ENCODE measurements around the gene GGA1.
"Not testable (repeated sequence)": the region's sequence is repeated elsewhere in the genome, so short reads cannot be mapped to it uniquely, and the experiment has no call there.

Gene GGA1

DNA sequence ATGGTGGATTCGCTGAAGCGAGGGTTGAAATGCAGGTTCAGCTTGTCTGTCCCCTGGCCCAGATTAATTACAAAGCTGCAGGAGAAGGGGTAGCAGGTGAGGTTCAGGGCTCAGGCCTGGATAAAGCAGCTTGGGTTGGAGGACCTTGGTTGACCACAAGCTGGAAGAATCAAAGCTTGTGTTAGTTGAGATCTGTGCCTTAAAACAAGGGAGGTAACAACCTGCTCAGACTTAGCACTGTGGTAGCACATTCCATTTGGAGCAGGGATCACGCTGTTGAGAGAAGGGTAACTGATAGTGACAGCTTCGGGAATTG is 38.0 kb upstream of the GGA1 start:
- no peak for DNase-seq (ENCODE audit: low read depth, low spot score)

DNA sequence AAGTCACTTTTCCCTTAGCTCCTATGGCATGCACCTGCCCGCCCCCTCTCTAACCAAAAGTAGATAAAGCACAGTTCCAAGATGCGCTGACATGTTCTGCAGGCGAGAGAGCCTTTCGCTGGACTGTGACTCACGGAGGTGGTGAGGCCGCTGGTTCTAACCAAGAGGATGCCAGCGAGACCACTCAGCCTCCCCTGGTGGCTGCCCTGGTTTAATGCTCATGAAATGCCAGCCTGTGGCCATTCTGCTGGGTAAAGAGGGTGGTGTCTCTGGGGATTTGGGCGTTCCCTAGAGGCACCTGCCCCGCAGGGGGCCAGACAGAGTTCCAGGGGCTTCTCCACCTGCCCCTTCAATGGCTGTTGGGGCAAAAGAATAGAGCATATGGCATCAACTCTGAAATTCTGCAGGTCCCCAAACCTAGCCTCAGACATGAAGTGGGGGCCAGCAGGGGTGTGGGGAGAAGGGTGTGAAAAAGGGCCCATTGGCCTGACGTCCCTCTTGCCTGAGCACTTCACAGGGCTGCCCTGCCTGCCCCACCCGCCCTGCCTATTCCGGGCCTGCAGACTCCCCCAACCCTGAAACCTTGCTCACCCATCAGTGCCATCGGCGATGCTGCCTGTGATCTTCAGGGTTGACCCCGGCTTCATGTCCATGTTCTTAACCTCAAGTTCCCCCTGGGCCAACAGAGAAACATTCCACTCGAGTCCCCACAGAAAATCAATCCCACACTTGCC is 37.2 kb upstream of the GGA1 start:
- no peak for DNase-seq (ENCODE audit: low read depth, low spot score)

DNA sequence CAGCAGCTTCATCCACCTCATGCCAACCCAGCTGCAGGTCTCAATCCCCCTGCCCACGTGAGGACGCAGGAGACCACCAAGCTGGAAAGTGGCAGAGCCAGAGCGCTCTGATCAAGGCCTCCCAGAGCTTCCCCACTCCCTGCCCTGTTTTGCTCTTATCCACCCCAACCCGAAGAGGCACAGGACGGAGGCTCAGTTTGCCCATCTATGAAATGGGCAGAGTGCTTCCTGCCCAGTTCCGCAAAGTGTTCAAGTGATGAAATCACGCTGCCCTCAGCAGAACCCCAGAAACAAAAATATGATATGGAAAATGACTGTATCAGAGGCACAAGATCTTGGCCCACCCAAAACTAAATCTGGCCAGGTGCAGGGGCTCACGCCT is 36.7 kb upstream of the GGA1 start:
- DNase-seq (ENCODE audit: low read depth, low spot score), result no peak

DNA sequence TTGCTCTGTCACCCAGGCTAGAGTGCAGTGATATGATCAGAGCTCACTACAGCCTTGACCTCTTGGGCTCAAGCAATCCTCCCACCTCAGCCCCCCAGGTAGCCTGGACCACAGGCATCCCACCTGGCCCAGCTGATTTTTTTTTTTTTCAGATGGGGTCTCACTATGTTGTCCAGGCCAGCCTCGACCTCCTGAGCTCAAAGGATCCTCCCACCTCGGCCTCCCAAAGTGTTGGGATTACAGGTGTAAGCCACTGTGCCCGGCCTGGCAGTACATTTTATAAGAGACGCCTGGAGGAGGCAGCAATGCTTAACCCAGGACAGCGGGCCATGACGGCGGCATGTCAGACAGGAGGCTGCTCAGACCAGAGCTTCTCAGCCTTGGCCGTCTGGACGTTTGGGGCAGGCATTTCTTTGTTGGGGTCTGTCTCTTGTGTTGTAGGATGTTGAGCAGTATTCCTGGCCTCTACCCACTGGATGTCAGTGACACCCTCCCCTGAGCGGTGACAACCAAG is 33.1 kb upstream of the GGA1 start:
- DNase-seq (ENCODE audit: low read depth, low spot score), result no peak

DNA sequence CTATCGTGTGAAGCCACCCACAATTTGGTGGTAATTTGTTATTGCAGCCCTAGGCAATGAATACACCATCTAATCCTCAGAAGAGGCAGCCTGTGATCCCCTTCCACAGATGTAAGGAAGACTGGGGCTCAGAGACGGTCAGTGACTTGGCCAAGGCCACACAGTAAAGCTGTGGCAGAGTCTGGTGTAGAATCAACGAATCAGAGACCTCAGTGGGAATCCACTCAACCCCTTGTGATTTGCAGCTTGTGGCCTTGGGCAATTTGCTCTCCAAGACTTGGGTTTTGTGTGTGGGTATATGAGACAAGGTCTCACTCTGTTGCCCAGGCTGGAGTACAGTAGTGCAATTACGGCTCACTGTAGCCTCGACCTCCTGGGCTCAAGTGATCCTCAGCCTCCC is 30.6 kb upstream of the GGA1 start:
- DNase-seq (ENCODE audit: low read depth, low spot score), result no peak

DNA sequence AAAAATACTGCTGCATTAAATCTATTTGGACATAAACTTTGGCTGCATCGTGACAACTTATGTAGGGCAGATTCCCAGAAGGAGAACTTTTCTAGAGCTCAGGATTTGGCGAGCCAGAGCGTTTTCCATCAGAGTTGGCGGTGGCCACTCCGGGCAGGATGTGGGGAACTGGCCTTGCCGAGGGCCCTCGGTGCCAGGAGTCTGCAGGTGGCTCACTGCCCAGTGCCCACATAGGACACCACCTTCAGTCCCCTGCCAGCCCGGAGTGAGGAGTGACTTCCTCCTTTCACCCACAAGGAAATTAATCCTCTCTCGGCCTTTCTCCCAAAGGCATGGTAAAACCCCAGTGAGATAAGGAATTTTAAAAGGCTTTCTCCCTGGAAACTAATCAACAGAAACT is 27.1 kb upstream of the GGA1 start:
- DNase-seq (ENCODE audit: low read depth, low spot score), result no peak

DNA sequence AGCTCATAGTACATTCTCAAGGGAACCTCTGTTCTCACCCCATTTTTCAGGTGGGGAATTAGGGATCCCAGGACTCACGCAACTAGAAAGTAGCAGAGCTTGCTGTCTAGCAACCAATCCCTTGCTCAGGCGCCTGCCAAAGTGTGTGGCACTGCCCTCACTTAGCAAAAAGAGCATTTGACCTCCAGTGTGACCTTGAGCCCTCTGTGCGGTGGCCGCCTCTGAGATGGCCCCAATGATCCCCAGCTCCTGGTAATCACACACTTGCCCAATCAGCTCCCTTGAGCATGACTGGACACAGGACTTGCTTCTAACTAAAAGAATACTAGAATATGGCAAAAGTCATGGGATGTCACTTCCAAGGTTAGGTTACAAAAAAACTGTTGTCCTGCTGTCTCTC is 26.1 kb upstream of the GGA1 start:
- no peak for DNase-seq (ENCODE audit: low read depth, low spot score)

DNA sequence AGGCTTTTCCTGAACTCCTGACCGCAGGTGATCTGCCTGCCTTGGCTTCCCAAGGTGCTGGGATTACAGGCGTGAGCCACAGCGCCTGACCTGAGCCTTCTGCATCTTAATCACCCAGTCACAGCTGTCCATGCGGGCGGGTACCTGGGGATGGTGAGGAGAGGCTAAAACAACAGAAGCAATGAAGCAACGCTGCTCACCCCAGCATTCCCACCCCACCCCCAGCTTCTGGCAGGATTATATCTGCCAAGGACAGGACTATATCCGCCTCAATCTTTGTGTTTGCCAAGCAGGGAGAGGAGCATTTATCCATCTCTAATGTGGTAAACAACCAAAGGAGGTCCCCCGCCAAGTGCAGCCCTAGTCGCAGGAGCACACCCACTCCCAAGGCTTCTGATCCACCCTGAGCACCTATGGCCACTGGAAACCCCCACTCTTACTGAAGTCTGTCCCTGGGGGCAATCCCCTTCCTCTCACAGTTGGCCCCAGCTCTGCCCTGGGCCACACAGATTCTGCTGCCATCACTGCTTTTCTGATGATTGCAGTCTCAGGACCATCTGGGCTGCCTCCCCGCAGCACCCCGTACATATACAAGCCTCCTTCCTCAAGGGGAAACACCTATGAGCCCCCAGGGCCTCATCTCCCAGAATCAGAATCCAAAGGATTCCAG is 20.0 kb upstream of the GGA1 start:
- DNase-seq (ENCODE audit: low read depth, low spot score), result no peak

DNA sequence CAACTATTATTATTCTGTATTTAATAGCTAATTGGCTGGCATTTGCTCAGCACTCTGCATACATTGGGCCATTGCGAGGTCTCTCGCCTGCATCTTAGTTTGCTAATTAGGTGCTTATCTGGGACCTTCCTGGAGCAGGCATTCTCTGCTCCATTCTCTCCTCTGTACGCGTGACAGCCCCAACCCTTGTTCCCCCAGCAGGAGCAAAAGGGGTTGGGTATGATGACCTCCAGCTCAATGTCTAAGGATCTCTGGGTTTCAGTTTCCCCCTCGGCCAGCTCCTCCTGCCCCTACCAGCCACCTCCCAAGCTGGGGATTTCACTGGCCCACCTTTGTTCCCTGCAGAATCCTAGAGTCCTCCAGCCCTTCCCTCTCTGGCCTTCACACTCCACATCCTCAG is 19.0 kb upstream of the GGA1 start:
- DNase-seq (ENCODE audit: low read depth, low spot score), result no peak

DNA sequence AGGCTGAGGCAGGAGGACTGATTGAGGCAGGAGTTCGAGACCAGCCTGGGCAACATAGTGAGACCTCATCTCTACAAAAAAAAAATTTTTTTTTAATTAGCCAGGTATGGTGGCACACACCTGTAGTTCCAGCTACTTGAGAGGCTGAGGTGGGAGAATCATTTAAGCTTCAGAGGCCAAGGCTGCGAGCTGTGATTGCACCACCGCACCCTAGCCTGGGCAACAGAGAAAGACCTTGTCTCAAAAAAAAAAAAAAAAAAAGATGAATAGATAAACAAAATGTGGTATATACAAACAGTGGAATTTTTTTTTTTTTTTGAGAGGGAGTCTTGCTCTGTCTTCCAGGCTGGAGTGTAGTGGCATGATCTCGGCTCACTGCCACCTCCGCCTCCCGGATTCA is 17.6 kb upstream of the GGA1 start:
- not testable (repeated sequence) for DNase-seq (ENCODE audit: low read depth, low spot score)

DNA sequence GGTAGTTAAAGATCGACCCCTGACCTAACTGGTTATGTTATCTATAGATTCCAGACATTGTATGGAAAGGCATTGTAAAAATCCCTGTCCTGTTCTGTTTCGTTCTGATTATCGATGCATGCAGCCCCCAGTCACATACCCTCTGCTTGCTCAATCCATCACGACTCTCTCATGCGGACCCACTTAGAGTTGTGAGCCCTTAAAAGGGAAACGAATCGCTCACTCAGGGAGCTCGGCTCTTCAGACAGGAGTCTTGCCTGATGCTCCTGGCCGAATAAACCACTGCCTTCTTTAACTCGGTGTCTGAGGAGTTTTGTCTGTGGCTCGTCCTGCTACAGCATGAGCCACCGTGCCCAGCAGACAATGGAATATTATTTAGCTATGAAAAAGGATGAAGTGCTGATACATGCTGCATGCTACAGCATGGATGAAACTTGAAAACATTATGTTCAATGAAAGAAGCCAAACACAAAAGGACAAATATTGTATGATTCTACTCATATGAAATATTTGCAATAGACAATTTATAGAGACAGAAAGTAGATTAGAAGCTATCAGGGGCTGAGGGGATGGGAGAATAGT is 16.7 kb upstream of the GGA1 start:
- DNase-seq (ENCODE audit: low read depth, low spot score), result no peak

DNA sequence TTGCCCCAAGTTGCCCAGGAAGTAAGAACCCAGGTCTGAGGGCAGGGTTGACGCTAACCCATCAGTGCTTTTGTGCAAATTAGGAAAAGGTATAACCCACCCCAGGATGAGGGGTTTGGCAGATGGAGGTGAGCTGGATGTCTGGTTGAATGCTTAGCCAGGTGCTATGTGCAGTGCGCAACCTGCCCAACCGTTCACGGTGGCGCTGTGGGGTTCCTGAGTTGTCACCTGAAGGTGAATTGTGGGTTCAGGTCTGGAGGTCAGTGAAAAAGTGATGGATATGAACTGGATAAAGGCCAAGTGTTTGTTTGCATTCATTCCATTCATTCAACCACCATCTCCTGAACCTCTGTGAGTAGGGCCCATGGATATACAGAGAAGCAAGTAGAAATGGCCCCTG is 14.4 kb upstream of the GGA1 start:
- no peak for DNase-seq (ENCODE audit: low read depth, low spot score)

DNA sequence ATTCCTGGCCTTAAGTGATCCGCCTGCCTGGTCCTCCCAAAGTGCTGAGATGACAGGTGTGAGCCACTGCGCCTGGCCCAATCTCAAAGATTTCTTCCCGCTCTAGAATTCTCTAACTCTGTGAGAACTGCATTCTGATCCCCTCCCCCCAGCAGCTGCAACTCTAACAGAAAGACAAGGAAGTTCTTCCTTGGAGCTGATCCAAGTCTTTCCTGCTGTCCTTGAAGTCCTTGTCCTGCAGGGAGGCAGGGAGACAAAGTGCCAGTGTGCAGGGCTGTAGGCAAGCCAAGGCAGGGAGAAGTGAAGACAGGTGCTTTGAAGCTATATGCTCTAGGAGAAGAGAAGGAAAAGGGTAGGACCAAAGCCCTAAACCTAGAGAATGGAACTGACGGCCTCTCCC is 9.5 kb upstream of the GGA1 start:
- no peak for DNase-seq (ENCODE audit: low read depth, low spot score)

DNA sequence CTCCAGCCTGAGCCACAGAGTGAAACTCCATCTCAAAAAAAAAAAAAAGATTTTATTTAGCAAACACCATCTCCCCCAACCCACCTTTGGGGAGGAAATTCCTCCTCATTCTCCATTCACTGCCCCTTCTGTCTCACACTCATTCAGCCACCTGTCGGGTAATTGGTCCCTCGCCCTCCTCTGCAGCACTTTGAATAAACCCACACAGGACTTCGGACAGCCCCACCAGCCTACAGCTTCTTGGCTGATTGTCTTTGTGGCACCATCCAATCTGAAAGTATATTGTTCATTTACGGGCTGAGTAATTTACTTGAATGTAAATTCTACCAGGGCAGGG is 7.5 kb upstream of the GGA1 start:
- no peak for DNase-seq (ENCODE audit: low read depth, low spot score)

DNA sequence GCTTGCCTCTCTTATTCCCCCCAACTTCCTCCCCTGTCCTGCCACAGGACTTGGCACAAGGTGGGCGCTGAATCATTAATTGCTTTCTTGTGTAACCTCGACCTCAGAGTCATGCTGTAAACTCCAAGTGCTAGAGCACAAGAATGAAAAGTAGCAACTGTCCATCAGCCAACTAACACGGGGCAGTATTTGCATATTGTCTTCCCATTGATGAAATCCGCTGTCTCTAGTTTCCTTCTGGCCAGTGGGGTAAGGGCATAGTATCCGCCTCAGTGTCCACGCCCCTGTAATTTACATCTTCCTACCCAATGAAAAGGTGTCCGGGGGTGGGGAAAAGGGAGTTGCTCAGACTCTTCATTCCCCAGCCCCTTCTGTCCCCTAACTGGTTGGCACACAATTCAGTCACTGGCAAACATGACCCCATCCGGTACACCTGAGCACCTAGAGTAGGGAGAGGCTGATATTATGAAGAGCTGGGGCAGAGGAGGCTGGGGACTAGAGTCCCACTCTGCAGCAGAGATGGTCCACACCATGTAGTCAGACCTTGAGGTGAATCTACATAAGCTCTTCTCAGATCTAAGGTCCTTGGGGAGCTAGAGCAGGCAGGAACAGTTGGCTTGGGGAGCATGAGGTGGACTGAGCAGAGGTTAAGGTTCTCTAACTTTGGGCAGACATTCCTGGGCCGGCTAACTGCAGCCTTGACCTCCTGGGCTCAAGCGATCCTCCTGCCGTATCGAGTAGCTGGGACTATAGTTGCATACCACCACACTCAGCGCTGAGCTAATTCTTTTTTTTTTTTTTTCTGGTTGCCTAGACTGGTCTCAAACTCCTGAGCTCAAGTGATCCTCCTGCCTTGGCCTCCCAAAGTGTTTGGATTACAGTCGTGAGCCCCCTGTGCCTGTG is 6.8 kb upstream of the GGA1 start:
- no peak for DNase-seq (ENCODE audit: low read depth, low spot score)

DNA sequence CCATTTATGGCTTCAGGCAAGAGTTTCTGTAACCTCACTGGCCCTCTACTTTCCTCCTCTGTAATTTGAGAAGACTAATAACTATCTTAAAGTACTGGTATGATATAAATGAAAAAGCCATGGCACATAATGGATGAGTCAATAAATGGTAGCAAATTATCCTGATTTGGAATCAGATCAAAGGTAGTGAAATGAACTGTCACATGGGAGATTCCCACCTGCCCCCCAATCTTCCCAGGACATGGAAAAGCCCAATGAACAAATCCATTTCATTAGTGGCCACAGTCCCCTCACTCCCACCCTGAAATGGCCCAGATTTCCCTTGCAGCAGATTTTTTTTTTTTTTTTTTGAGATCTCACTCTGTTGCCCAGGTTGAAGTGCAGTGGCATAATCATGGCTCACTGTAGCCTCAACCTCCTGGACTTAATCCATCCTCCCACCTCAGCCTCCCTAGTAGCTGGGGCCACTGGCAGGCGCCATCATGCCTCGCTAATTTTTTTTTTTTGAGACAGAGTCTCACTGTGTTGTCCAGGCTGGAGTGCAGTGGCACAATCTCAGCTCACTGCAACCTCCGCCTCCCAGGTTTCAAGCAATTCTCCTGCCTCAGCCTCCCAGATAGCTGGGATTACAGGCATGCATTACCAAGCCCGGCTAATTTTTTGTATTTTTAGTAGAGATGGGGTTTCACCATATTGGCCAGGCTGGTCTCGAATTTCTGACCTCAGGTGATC is 5.9 kb upstream of the GGA1 start:
- DNase-seq (ENCODE audit: low read depth, low spot score), result not testable (repeated sequence)

DNA sequence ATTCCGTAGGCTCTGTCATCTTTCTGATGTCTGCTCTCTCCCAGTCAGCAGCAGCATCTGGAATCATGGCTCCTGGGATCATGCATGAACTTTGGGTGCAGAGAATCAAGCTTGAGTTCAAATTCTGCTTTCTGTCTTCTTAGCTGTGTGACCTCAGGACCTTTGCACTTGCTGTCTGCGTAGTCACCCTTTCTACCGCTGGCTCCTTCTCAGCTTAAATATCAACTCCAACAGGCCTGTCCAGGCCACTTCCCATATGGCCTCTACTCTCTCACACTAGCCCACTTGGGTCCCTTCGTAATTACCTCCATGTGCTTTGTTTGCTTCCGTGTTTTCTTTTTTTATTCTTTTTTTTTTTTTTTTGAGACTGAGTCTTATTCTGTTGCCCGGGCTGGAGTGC is 4.6 kb upstream of the GGA1 start:
- no peak for DNase-seq (ENCODE audit: low read depth, low spot score)

DNA sequence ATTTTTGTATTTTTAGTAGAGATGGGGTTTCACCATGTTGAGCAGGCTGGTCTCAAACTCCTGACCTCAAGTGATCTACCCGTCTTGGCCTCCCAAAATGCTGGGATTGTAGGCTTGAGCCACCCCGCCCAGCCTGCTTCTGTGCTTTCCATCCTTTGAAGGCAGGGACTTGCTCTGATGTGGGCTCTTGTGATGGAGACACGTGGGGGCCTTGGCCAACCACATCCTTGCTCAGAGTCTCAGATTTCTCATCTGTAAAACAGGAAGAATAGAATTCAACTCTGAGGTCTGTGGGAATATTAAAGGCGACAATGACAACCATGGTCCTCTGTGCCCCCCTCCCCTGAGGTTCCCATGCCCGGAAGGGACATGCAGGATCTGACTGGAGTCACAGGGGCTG is 3.8 kb upstream of the GGA1 start:
- no peak for DNase-seq (ENCODE audit: low read depth, low spot score)

DNA sequence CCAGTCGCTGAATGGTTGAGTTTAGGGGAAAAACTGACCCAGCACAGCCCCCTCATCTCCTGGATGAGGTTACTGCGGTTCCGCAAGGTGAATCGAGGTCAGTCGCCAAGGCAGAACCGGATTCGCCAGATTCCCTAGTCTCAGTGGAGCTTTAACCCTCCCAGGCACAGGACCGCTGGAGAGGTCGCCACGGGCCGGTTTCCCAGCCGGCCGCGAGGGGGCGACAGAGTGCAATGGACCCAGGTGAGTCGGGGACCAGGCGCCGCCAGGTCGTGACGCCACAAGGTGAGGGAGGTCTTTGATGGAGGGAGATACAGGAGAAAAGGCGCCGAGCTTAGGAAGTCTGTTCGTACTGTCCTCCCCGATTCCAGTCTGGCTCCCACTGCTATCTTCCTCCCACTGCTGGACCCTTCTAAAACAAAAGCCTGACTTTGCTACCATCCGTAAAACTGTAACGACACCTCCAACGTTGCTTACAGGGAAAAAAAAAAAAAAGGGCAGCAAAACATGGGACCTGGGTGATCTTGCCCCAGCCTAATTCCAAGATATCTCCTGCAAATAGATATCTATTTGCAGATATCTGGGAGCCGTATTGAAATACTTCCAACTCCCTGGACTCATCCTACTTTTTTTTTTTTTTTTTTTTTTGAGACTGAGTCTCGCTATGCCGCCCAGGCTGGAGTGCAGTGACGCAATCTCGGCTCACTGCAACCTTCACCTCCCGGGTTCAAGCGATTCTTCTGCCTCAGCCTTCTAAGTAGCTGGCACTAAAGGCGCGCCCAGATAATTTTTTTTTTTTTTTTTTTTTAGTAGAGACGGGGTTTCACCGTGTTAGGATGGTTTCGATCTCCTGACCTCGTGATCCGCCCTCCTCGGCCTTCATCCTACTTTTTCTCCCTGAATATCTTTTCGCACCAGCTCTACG is 1.4 kb upstream of the GGA1 start:
- DNase-seq (ENCODE audit: low read depth, low spot score), result no peak

DNA sequence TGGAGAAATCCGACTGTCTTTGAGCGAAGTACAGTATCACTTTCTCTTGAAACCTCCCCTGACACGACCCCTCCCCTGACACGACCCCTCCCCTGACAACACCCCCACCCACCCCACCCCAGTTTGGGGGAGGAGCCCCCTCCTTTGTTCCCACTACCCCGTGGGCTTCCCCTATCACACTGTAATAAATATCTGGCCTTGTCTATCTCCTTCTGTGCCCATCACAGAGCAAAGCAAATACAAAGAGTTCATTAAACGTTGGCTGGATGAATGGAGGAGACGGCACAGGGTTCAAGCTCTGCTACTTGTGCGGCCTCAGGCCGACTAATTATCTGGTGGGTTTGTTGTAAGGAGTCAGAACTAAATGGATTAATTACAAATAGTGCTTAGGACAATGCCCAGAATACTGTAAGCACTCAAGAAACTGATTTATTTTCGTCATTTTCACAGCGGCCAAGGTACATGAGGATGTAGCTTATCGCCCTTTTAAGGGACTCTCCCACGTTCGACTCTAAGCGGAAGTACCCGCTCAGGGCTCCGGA is 628 bp upstream of the GGA1 start:
- no peak for DNase-seq (ENCODE audit: low read depth, low spot score)
